KG1 (cell line): ENCODE results near the gene GUCY2F.
A peak's percentile ranks its signal among the peaks of the same experiment; 100 is the strongest.

ENCODE experiments used
- DNase-seq: peaks from one replicate; lab custom pipeline; 2025; lab: John Stamatoyannopoulos, UW

GUCY2F gene

DNA sequence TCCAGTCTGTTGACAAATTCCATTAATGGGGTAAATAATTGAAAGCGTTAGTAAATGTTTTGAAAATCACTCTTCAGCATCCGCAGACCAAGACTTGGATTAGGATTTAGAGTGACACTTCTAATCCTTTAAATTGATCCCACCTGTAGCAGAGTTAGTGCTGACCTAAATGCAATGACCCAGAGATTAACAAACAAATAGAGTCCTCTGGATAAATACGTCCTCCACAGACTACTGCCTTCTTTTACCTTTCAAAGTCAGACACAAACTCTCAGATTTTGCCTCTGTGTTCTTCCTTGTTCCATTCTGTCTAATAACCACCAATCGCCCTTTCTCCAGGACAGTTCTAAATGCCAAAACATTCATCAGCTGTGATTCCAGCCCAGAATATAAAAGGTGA is at the start of gene GUCY2F:
TSS of gene GUCY2F (minus strand) at position 101 of the 400 bp plus-strand sequence. CDS start 6,150 bp downstream, outside the sequence.
- DNase-seq, result no peak

DNA sequence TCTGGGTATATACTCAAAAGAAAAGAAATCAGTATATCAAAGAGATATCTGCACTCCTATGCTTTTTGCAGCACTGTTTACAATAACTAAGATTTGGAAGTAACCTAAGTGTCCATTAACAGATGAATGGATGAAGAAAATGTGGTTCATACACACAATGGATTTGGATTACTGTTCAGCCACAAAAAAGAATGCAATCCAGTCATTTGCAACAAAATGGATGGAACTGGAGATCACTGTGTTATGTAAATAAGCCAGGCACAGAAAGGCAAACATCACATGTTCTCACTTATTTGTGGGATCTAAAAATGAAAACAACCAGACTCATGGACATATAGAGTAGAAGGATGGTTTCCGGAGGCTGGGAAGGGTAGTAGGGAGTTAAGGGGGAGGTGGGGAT is 37.1 kb upstream of the GUCY2F start:
- no peak for DNase-seq

DNA sequence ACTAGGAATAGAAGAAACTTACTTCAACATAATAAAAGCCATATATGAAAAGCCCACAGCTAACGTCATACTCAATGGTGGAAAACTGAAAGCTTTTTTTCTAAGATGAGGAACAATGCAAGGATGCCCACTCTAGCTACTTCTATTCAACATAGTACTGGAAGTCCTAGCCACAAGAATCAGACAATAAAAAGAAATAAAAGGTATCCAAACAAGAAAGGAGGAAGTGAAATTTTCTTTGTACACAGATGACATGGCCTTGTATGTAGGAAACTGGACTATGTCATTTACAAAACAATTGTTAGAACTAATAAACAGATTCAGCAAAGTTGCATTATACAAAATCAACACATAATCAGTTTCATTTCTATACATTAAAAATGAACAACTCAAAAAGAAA is 29.2 kb upstream of the GUCY2F start:
- DNase-seq, result no peak

DNA sequence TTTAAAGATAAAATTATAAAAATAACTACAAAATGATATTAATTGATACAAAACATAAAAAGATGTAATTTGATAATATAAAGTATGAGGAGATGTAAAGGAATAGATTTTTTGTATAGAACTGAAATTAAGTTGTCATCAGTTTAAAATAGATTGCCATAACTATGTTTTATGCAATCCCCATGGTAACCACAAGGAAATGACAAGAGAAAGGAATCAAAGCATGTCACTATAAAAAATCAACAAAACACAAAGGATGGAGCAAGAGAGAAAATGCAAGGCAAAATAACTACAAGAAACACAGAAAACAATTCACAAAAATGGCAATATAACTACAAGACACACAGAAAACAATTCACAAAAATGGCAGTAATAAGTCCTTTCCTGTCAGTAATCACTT is 27.0 kb upstream of the GUCY2F start:
- no peak for DNase-seq

DNA sequence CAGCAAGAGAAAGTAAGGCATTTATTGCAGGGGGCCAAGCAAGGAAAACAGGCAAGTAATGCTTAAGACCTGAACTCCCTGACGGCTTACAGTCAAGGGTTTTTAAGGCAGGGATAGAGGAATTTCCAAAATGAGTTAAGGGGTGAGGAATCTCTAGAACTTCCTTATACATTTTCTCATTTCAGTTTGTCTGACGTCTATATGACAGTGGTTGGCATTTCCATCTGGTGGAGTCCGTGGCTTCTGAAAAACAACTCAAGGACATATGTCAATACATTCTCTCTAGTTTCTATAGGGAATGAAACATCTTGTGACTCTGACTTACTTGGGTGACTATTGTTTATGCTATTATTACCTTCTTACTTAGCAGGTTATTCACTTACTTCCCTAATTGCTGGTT is 19.3 kb upstream of the GUCY2F start:
- no peak for DNase-seq

DNA sequence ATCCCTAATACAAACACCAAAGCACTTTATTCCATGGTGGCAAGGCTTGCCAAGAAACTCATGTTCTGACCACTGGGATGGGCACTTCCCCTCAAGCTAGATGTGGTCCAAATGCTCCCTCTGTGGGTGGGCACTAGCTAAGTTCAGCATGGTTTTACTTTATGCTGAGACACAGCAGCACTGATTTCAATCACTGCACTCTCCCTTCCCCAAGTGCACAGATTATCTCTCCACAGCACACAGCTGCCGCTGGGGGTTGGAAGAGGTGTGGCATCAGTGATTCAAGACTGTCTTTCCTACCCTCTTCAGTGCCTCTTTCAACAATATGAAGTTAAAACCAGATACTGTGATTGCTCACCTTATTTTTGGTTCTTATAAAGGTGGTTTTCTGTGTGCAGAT is 16.5 kb upstream of the GUCY2F start:
- DNase-seq, result no peak

DNA sequence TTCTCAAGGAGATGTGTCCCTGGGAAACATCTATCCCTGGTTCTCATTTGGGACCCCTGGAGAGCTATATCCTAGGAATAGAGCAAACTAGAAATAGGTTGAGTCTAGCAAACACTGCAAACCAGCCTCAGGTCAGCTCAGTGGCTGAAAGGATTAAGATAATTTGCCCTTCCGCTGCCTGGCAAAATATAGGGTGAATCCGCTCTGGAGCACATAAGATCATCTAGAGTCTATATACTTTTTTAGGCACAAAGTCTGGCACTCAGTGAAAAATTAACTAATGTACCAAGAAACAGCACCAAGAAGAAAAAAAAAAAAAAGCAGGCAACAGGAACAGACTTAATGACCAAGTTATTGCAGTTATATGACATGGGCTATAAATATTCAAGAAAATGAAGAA is 7.3 kb upstream of the GUCY2F start:
- DNase-seq, result no peak

DNA sequence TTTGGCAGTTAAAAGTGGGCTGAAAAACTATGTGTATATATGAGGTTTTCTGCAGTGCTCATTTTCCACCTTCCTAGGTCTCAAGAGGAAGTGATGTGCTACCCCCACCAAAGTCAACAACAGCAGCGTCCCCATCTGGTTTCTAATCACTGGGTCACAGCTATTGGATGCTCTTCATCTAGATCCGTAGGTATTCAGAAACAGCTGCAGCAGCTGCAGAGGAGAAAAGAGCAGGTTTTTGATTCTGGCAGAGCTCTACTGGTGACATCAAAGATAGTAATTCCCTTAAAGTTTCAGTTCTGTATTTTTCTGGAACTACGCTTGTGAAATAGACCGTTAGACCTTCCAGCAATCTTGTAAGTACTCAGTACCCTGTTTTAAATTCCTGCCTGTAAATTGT is 5.8 kb upstream of the GUCY2F start:
- no peak for DNase-seq

DNA sequence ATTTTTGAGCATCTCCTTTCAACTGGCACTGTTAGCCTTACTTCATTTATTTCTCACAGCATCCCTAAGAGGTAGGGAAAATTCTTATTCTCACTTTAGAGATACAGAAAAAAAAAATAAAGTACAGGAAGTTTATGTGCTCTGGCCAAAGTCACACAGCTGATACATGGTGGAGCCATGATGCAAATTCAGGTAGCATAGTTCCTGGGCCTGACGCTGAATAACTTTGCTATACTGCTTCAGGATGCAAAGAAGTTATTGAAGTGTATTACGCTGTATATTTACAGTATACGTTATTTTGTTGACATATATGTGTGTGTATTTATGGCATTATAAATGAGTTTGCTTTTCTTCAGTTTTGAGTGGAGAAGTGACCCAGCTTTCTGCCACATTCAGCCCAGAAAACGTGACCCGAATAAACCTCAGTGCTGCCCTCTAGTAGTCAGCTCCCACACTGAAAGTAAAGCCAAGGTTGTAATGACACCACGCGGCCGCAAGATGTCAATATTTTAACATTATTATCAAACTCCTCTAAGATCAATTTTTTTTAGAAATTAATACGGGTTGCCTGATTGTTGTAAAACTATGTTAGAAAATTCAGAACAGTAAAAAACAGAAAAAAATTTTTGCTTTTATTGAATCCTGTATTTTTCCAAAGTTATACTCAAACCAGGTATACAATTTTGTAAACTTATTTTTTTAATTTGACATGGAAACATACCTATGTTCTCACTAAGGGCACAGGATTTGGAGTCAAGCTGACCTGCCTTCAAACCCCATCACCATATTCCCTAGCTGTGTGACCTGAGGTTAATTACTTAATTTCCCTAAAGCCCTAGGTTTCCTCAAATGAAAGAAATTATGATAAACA is 3.8 kb upstream of the GUCY2F start:
- peak; percentile 16 for DNase-seq

DNA sequence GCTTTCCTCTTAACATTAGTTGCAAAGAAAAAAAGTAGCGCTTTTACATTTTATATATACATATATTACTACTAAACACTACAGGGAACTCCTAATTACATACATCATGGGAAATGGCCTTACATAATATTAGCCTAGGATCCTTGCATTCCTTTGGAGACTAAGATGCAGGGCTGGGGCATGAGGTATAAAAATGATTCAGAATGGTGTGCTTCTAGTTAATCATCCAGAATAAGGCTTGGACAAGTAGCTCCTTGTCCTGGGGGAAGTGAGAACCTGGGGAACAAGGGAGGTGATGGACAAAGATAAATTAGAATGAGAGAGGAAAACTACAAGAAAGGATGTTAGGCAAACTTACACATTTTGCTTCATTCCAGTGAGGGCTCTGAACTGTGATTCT is 3.0 kb upstream of the GUCY2F start:
- DNase-seq, result no peak

DNA sequence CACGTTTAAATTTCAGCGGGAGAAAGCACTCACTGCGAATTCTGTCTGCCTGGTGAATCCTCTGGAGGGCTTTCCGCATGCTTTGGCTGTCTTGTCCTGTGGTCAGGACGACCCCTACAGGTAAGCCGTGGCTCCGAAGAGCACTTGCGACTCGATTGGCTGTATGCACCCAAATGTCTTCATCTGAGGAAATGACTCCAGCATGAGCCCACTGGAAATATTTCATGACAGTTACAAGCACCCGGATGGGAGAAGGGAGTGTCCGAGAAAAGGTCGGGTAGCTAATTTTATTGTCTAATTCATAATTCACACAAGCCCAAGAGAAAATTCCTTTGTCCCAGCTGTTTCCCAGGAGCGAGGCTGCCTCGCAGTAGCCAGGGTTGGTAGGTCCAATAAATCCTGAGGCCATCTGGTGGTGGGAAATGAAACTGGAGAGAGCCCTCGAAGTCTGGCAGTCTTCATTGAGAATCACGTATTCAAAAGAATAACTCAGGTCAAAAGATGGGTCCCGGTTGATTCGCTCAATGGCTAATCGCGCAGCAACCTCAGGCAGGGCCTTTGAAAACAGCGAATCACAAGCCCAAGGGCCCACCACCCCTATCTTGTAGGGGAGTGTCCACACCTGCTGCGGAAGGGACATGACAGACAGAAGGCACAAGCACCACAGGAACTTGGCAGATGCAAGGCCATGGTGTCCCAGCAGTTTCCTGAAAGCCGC is 6.6 kb downstream of the GUCY2F start:
- no peak for DNase-seq

DNA sequence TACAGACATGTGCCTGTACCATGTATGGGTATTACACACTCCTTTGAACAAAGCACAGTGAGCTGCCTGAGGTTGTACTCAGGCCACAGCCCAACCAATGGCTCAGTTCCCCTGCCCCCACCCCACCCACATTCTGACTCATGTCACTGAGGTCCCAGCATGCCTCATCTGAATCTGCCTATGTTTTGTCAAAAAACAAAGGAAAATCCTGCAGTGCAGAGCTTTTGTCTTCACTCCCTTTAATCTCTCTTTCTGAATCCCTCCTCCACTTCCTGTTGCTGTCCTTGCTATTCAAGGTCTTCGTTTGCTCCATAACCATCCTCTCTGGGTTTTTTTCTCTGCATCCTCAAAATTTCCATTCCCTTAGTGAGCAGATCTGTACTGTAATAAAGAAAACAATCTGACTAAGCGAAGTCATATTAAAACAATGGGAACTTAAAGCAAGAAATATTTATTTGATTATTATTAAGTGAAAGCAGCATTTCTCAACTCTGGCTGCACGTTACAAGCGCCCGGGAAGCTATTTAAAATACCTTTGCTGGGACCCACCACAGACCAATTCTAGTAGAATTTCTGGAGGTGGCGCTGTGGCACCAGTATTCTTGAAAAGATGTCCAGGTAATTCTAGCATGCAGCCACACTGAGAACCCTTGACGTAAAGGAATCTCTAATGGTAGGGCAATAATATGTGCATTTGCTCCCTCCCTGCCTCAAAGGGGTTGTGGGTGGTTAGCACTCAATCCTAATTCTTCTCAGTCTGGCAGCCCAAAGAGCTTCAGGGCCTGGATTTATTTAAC is 8.7 kb downstream of the GUCY2F start:
- no peak for DNase-seq

DNA sequence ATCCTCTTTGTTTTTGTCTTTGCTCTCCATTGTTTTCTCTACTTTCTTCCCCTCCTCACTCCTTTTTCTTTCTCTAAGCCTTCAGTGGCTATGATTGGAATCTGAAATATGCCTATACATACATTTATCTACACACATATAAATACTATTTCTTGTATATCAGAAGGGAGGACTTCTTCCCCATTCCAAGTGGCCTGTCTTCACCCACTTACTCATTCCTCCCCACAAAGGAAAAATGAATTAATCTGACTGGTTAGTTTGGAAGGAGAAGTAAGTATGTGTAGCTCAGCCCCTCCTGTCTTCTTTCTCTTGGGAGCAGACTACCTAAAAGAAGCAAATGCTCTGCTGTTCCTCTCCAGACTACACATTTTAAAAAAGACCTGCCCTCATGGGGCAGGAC is 17.7 kb downstream of the GUCY2F start:
- DNase-seq, result no peak

DNA sequence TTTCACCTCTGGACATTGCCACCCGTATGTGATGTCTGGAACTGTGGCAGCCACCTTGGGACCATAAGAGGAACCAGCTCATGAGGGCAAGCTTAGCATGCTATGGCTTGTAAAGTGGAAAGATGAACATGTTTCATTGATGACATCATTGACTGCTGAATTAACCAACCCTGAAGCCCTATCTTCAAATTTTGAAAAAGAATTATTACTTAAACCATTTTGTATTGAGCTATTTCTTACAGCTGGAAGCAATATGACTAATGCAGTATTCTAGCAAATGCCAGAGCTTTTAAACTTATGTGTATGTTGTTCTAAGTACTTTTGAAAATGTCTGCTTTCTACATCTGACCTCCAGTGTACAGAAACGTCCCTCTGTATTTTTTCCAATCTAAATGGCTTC is 18.1 kb downstream of the GUCY2F start:
- no peak for DNase-seq

DNA sequence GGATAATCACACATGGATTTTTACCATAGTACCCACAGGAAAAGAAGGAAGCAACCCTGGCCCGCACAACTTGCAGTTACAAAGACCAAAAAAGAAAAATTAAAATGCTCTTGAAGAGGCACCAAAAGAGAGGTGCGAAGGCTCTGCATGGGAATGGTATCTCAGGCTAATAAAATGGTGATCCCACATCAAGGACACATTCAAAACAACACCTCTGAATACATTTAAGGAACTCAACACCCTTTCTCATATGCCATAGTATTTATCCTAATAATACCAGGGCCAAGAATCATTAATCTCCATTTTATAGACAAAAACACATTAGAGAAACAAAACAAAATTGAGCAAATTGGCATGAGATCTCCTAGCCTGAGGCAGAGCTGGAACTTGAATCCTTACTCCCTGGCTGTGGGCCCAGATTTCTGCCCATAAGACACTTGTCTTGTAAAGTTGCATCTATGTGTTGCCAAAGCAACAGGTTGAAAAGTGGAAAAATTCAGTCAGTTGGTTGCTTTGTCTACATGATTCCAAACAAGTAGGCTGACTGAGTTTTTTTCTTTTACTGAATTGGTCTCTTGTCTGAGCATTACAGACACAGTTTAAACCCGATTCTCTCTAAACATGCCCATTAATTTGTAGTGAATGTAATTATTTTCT is 33.5 kb downstream of the GUCY2F start:
- DNase-seq, result no peak

DNA sequence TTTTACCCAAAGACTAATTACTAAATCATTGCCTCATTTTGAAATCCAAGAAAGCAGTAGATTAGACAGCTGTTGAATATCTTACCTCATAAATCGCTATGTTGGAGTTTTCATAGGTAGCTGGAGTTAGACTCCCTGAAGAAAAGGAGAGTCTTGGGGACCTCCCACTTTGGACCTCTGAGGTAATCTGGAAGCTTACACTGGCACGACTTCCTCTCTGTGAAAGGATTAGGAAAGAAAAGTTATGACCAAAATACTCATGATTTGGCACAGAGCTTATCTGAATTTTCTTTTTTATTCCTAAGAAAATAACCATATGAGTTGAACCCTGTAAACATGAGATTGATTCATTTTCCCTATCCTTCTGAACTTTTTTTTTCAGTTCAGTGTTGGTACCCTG is 40.6 kb downstream of the GUCY2F start:
- DNase-seq, result no peak

DNA sequence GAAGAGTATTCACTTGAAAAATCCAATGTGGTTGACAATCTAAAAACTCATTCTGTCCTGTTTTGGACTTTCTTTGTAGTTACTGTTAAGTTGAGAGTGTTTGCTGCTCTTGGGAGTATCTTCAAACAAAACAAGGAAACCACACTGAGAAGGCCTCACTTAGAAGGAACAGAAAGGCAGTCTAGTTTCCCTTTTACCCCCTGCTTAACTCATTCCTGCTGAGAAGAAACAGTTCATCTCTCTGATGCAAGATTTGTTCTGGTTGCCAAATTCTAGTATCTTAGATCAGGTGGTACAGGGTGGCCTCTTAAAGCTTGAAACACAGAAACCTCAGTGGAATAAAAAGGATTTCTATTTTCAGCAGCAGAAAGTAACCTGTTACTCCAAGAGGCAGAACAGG is 41.4 kb downstream of the GUCY2F start:
- DNase-seq, result no peak

DNA sequence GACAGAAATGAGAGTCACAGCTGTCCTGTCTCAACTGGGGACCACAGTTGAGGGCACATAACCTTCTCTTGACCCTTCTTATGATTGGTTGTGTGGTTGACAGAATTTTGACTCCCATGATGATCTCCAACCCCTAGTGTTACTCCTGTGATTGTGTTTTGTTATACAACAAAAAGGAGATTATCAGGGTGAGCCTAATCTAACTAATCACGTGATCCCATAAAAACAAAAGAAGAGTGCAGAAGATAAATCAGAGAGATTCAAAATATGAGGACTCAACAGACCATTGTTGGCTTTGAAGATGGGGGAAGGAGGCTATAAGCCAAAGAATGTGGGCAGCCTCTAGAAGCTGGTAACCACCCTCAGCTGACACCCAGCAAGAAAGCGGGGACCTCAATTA is 72.7 kb downstream of the GUCY2F start:
- DNase-seq, result no peak

DNA sequence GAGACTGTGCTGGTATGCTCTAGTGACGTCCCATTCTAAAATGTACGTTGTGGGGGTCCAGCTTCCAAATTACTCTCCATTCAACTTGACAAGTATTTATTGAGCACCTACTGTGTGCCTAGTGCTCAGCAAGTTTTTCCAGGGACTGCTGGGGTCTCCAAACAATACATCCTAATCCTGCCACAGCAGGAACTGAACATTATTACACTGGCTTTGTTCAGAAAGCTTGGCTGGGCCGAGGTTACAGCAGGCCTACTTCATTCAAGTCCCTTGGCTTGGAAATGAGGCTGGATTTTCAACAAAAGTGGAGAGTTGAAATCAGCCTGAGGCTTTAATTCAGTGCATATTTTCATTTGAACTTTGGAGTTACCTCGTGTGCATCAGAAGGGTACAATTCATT is 78.0 kb downstream of the GUCY2F start:
- no peak for DNase-seq

DNA sequence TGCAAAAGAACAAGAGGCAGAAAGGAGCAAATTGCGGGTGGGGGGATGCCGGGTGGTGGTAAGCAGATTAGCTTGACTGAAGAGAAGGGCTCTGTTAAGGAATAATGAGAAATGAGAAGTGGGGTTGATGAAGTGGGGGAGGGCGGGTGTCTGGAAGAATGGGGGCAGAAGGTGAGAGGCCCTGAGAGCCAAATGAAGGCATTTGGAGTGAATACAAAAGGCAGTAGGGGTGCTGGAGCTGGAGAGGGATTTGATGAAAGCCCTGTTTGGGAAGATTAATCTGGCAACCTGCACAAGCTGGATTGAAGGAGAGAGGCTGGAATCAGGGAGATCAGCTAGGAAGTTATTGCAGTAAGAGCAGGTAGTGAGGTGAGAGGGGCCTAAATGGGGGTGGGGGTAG is 82.1 kb downstream of the GUCY2F start:
- no peak for DNase-seq

DNA sequence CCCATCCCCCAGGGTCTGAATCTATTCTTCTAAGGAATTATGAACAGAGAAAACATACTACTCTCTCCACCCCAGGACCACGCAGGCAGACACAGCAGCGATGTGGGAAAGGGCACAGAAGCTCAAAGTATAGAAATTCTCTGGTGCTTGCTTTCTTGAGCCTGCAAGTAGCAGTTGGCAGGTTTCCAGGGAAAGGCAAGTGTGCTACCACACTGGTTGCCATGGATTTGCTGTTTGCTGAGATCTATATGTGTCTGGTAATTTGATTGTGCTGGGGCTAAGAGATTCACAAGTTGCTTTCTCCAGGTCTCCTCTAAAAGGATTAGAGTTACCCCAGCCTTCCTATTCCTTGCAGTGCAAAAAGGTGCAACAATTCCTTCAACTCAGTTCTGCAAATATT is 83.1 kb downstream of the GUCY2F start:
- no peak for DNase-seq

DNA sequence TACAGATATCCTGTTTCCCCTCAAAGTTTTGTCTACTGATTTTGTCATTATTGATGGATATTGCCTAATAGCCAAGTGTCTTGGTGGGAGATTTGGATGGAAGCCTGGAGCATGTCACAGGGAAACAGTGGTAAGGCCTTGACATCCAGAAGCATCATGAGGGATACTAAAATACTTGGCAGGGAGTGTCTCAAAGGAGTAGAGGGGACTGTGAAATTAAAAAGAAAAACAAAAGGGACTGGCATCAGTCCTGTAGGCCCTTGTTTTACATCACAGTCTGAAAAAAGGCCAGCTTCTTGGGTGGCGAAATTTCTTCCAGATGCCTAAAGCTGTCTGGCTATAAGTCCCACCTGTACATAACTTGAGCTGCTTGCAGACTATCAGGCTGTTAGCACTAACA is 83.8 kb downstream of the GUCY2F start:
- DNase-seq, result no peak
